Measurements from ENCODE around the gene MYT1.
"Not testable (repeated sequence)": the region's sequence is repeated elsewhere in the genome, so short reads cannot be mapped to it uniquely, and the experiment has no call there.

Gene MYT1

DNA sequence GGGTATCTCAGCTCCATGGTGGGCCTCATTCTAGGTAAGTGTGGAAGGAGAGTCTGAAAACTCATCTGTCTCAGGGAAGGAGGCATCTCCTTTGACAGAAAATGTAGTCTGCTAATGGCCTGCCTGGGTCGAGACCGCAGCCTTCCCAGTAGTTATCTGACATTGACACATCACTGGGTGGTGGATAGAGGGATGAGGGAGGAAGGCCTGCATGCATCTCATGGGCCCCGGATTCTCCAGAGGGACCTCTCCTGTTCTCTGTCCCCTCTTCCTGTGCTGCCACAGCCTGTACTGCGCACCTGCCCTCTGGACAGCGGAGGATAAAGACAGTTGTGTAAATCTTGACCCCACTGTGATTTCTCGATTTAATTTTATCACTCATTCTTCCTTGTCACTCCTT is 96.0 kb downstream of the MYT1 start:
- H3K4me3 ChIP-seq (ENCODE audit: low read depth, low read length): no peak overlapping the region

DNA sequence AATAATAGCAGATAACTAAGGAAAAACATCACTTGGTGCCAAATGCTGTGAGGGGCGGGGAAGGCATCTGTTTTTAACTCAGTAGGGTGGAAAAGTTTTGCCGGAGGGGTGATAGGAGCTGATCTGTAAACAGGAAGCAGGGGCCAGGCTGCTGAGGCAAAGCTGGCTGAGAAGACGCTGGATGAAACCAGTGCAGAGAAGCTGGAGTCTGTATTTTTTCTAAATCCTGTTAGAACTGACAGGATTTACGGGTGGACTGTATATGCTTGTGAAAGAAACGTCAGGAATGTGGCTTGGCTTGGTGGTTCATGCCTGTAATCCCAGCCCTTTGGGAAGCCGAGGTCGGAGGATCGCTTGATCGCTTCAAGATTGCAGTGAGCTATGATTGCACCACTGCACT is 96.9 kb downstream of the MYT1 start:
- no peak overlapping the region for H3K4me3 ChIP-seq (ENCODE audit: low read depth, low read length)

DNA sequence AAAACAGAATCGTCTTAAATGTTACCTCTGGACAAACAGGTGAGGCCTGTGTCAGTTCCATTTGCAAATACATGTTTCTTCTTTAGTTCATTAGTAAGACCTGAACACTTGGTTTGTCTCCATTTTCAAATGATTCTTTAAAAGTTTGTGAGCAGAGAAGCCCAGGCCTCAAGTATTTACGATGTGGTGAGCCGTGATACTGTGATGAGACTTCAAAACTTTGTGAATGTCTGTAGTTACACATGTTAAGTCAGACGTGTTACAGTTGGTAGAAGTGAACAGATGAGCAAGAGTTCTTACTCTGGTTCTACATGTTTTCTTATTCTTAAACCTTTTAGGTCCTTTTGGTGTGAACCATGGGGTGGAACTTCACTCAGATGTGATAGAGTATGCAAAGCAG is 99.8 kb downstream of the MYT1 start:
- H3K4me3 ChIP-seq (ENCODE audit: low read depth, low read length): no peak overlapping the region

- H3K4me3 ChIP-seq (ENCODE audit: low read depth, low read length): no peak overlapping the region
These were observed 100.9 kb downstream of the MYT1 start for GRCh38 chr20:64265201-64265600.

DNA sequence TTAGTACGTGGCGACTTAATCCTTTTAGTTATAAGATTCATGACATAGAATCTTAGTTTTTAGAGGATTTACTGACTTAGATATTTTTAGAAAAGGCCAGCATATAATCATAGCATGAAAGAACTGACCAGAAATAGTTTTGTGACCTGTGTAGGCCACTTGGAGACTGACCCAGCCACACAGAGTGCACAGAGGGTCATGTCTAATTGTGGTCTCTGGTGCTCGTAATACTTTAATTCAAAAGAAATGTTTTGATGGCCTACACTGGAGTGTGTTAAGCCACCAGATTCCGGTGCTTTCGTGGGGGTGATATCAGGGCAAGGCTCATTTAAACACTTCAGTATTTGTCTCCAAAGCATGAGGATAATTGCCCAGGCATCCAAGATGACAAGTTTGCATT is 102.7 kb downstream of the MYT1 start:
- no peak overlapping the region for H3K4me3 ChIP-seq (ENCODE audit: low read depth, low read length)

DNA sequence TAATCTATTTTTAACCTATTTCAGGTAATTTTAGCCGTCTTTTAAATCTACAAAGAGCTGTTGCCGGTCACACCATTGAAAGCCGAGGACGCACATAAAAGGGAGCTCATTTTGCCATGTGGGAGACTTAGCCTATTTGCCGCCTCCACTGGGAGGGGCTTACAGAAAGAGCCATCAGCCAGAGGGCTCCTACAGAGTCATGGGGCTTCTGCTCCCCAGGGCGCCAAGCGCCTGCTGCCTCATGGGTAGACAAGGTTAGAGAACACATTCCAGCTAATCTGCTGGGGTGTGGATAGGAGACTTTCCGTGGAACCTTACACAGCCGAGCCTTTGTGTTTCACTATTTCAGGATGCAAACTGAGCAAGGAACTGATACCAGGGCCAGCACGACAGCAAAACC is 103.9 kb downstream of the MYT1 start:
- no peak overlapping the region for H3K4me3 ChIP-seq (ENCODE audit: low read depth, low read length)

DNA sequence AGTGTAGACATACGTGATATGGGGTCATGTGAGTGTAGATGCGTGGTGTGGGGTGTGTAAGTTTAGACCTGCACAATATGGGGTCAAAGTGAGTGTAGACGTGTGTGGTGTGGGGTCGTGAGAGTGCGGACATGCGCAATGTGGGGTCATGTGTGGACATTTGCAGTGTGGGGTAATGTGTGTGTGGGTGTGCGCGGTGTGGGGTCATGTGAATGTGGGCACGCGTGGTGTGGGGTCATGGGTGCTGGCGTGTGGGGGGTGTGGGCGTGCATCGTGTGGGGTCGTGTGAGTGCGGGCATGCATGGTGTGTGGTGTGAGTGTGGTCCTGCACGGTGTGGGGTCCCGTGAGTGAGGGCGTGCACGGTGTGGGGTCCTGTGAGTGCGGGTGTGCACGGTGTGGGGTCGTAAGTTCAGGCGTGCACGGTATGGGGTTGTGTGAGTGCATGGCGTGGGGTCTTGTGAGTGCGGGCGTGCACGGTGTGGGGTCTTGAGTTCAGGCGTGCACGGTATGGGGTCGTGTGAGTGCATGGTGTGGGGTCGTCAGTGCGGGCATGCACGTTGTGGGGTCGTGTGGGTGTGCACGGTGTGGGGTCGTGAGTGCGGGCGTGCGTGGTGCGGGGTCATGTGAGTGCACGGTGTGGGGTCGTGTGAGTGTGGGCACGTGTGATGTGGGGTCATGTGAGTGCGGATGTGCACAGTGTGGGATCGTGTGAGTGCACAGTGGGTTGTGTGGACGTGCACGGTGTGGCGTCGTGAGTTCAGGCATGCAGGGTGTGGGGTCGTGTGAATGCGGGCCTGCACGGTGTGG is 105.6 kb downstream of the MYT1 start:
- no peak overlapping the region for H3K4me3 ChIP-seq (ENCODE audit: low read depth, low read length)

- no peak overlapping the region for H3K4me3 ChIP-seq (ENCODE audit: low read depth, low read length)
These were observed 107.4 kb downstream of the MYT1 start for GRCh38 chr20:64271636-64272035.

- H3K4me3 ChIP-seq (ENCODE audit: low read depth, low read length): no peak overlapping the region
These were observed 108.9 kb downstream of the MYT1 start for GRCh38 chr20:64273109-64273508.

DNA sequence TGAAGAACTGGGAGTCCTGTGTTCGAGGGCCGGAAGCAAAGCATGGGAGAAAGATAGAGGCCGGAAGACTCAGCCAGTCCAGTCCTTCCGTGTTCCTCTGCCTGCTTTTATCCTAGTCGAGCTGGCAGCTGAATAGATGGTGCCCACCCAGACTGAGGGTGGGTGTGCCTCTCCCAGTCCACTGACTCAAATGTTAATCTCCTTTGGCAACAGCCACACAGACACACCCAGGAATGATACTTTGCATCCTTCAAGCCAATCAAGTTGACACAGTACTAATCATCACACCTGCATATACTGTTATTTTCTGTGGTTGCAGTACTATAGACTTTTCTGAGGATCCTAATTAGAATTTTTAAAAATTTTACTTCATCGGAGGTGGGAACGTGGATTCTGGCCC is 112.6 kb downstream of the MYT1 start:
- no peak overlapping the region for H3K4me3 ChIP-seq (ENCODE audit: low read depth, low read length)

GRCh38 chr20:64277571-64278316 is 113.5 kb downstream of the MYT1 start:
- H3K4me3 ChIP-seq (ENCODE audit: low read depth, low read length): no peak overlapping the region

DNA sequence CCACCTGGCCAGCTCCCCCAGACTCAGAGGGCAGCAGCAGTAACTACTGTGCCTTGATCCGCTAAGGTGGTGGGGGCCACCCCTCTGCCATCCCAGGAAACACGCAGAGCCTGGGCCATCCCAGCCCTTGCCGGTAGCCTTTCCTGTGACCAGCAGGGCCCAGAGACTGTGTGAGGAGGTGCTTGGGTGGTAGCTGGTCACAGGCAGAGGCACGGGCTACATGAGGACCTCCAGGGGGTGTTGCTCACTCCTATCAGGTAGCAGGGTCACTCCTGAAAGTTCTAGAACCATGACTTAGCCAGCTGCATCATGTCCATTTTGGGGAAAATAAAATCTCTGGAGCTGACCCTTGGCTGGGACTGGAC is 114.0 kb downstream of the MYT1 start:
- no peak overlapping the region for H3K4me3 ChIP-seq (ENCODE audit: low read depth, low read length)

GRCh38 chr20:64279826-64280459 is 115.7 kb downstream of the MYT1 start:
- H3K4me3 ChIP-seq (ENCODE audit: low read depth, low read length): no peak overlapping the region

GRCh38 chr20:64280460-64280843 is 116.2 kb downstream of the MYT1 start:
- no peak overlapping the region for H3K4me3 ChIP-seq (ENCODE audit: low read depth, low read length)

DNA sequence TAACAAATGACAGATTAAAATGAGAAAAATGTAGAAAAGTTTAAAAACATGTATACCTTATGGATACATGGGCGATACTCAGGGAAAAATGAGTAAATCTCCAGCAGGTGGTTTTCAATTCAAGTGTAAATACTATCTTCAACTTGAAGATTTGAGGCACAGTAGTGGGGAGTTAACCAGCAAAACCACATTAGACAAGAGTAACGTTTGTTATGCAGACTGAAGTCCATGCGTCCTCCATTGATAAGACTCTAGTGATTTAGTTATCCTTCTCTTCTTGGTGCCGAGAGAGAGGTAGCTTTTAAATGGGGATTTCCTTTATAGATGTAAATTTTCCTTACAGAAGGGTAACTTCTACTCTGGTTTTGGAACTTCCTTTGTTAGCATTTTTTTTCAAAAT is 119.4 kb downstream of the MYT1 start:
- no peak overlapping the region for H3K4me3 ChIP-seq (ENCODE audit: low read depth, low read length)

DNA sequence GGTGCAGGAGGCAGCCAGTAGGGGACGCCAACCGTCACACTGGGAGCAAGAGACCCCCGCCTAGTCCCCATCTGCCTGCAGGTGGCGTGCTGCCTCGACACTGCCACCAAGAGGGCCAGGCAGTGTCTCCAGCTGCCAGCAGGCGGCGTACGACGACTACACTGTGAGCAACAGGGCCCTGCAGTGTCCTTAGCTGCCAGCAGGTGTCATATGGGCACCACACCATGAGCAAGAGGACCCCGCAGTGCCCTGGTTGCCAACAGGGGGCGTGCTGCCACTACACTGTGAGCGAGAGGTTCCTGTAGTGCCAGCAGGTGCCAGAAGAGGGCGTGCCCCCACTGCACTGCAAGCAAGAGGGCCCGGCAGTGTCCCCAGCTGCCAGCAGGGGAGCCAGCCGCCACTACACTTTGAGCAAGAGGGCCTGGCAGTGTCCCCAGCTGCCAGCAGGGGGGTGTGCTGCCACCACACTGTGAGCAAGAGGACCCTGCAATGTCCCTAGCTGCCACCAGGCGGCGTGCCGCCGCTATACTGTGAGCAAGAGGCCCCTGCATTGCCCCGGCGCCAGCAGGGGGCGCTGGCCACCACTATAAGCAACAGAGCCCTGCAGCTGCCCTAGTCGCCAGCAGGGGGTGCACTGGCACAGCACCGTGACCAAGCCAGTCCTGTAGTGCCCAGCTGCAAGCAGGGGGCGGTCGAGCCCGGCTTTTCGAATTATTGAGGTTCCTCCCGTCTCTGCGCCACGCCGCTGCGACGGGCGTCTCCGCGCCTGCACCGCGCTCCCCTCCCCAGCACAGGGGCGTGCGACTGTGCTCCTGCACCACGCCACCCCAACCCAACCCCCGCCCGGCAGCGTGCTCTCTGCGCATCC is 121.6 kb downstream of the MYT1 start:
- not testable (repeated sequence) for H3K4me3 ChIP-seq (ENCODE audit: low read depth, low read length)

- not testable (repeated sequence) for H3K4me3 ChIP-seq (ENCODE audit: low read depth, low read length)
These were observed 122.4 kb downstream of the MYT1 start for GRCh38 chr20:64286447-64287263.

GRCh38 chr20:64287264-64287590 is 123.0 kb downstream of the MYT1 start:
- not testable (repeated sequence) for H3K4me3 ChIP-seq (ENCODE audit: low read depth, low read length)

All from iPS-11a (cell line).